Measurements from ENCODE around the gene GAR1.
"Not testable (repeated sequence)": the region's sequence is repeated elsewhere in the genome, so short reads cannot be mapped to it uniquely, and the experiment has no call there.

GAR1 gene

GRCh38 chr4:109846395-109847098 is 31.0 kb downstream of the GAR1 start:
- no peak for DNase-seq

GRCh38 chr4:109847896-109848442 is 32.4 kb downstream of the GAR1 start, which contains the start of gene LRIT3:
Gene LRIT3 (plus strand): TSS chr4:109848107. CDS start chr4:109848202, 95 bp downstream.
- no peak for DNase-seq

- DNase-seq, result no peak
Measured at GRCh38 chr4:109848501-109848900, 32.9 kb downstream of the GAR1 start.

DNA sequence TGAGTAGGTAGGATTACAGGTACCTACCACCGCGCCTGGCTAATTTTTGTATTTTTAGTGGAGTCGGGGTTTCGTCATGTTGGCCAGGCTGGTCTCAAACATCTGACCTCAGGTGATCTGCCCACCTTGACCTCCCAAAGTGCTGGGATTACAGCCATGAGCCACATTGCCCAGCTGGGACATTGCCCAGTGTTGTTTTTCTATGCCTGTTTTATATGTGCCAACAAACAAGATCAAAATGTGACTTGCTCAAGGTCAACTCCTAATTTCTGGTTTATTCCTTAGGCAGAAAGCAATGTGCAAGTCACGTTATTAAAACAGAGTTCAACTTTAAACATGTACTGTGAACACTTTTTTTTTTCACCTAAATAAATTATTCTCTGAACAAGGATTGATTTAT is 35.0 kb downstream of the GAR1 start:
- no peak for DNase-seq

- DNase-seq, result not testable (repeated sequence)
Measured at GRCh38 chr4:109859426-109860300, 44.1 kb downstream of the GAR1 start.

GRCh38 chr4:109861271-109861670 is 45.7 kb downstream of the GAR1 start:
- DNase-seq, result no peak

GRCh38 chr4:109861916-109862511 is 46.5 kb downstream of the GAR1 start:
- no peak for DNase-seq

GRCh38 chr4:109864134-109864533 is 48.6 kb downstream of the GAR1 start:
- no peak for DNase-seq

- DNase-seq, result no peak
Measured at GRCh38 chr4:109870061-109870460, 54.5 kb downstream of the GAR1 start.

DNA sequence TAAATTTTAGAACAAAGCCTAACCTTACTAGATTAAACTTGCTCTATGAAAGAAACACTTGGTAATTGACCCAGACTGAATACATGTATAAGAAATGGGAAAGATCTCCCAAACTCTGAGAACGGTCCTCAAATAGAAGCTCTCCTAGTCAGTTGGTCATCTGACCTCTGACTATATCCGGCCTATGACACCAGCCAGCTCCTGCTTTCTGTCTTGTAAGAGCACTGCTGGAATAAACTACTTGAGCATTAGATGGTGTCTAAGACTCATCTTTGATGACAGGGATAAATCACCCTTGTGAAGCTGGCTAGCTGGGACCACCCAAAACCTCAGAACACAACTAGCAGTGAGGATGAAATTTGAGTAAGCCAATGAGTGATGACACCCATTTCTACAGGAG is 56.5 kb downstream of the GAR1 start:
- no peak for DNase-seq

DNA sequence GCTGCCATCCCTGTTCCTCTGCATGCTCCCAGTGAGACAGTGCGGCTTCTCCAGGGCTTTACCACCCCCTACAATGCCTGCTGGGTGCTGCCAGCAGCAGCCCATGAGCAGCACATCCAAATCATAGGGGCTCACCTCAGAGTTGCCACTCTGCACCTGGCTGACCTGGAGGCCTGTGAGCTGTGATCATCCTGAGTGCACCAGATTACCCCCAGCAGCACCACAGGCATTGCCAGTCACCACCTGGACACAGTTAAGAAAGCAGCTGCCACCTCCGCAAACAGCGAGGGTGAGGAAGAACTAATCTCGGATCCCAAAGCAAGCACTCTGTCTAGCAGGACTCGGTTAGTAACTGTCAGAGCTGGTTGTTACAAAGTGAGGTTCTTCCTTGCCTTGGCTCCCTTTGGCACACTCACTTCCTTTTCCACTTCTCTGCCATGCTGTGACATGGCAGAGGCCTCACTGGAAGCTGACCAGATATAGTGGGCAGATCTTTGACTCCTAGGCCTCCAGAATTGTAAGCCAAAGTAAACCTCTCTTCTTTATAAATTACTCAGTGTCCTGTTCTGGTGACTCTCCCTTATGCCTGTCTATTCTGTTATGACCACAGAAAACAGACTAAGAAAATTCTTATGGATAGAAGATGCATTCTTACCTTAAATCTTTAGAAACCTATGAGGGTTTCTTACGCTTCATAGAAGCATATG is 57.5 kb downstream of the GAR1 start:
- no peak for DNase-seq

- no peak for DNase-seq
Measured at GRCh38 chr4:109873791-109874514, 58.4 kb downstream of the GAR1 start.
